ENCODE measurements around the gene CELF5.

The CELF5 gene

GRCh38 chr19:3224346-3225168 is at the start of gene CELF5:
CELF5 (plus strand) TSS chr19:3224661; CDS start chr19:3224740, 79 bp downstream.
- DNase-seq = peak; percentile 71 to 79 (median 76)

- DNase-seq = peak in 1 of 3 experiments; percentile 27
These were observed 48.4 kb upstream of the CELF5 start for GRCh38 chr19:3175781-3176714.

GRCh38 chr19:3176715-3177501 is 47.6 kb upstream of the CELF5 start:
- DNase-seq = no peak

- DNase-seq = no peak
These were observed 46.0 kb upstream of the CELF5 start, which contains the start of gene S1PR4 for GRCh38 chr19:3178377-3178972. S1PR4 (plus strand) TSS chr19:3178769; CDS start chr19:3178793, 24 bp downstream.

GRCh38 chr19:3178973-3179738 is 45.3 kb upstream of the CELF5 start:
- DNase-seq = no peak

GRCh38 chr19:3179739-3180293 is 44.6 kb upstream of the CELF5 start:
- no peak for DNase-seq

- DNase-seq = no peak
These were observed 40.5 kb upstream of the CELF5 start for GRCh38 chr19:3183721-3184641.

- peak in 2 of 3 experiments; percentile 93 to 96 for DNase-seq
These were observed 39.5 kb upstream of the CELF5 start for GRCh38 chr19:3184847-3185460.

GRCh38 chr19:3185461-3186159 is 38.9 kb upstream of the CELF5 start, which contains the start of gene NCLN:
NCLN (plus strand) TSS chr19:3185930; CDS start chr19:3186031, 101 bp downstream.
- peak; percentile 96 to 100 (median 100) for DNase-seq

- peak in 1 of 3 experiments; percentile 41 for DNase-seq
These were observed 38.2 kb upstream of the CELF5 start for GRCh38 chr19:3186160-3186688.

- no peak for DNase-seq
These were observed 37.4 kb upstream of the CELF5 start for GRCh38 chr19:3186891-3187661.

GRCh38 chr19:3187662-3188511 is 36.6 kb upstream of the CELF5 start:
- DNase-seq = no peak

GRCh38 chr19:3188627-3189596 is 35.5 kb upstream of the CELF5 start:
- DNase-seq = no peak

GRCh38 chr19:3189702-3190469 is 34.6 kb upstream of the CELF5 start:
- DNase-seq = no peak

- DNase-seq = no peak
These were observed 34.0 kb upstream of the CELF5 start for GRCh38 chr19:3190470-3190770.

Measured in NCI-H1417 (cell line).